H1 (cell line): ENCODE measurements around the gene RFFL. TPM values are rescaled to one million over a fixed set of nuclear protein-coding genes. Genes with fewer than 3 reads are reported as not detected.

ENCODE experiments used
- CTCF ChIA-PET: fragments of 300-600 bp; sonication (Branson Sonifier 250); formaldehyde crosslinking; loops from one replicate; lab custom pipeline; 2021; ENCODE audit not compliant: partially characterized antibody; lab: Charles Lee
- POLR2A ChIA-PET: fragments of 300-600 bp; sonication (Branson Sonifier 250); formaldehyde crosslinking; loops from one replicate; lab custom pipeline; 2021; ENCODE audit warnings: inconsistent platforms; ENCODE audit not compliant: partially characterized antibody; lab: Charles Lee
- DNase-seq, 2 experiments: peaks; one replicate each; pipeline versions ENCODE4 v3.0.0 to v3.0.0-alpha.2; 2010 to 2022; ENCODE audit warnings: low spot score in 2 of 2, low read depth in 1 of 2, mixed read lengths in 1 of 2
- FAIRE-seq: peaks from 2 replicates; lab custom pipeline; 2011; peaks lifted over from hg19 to GRCh38; lab: Jason Lieb, UNC
- H2AFZ ChIP-seq: 2 replicates; pipeline ENCODE4 v1.8.1; 2012; ENCODE audit warnings: low read length, inconsistent platforms
- H2AK5ac ChIP-seq: 2 replicates; pipeline ENCODE4 v1.6.1; 2013; ENCODE audit warnings: low read depth, low read length
- H2BK120ac ChIP-seq: replicated peaks from 2 replicates; pipeline ENCODE3; 2013; ENCODE audit warnings: low read depth, low read length, inconsistent platforms
- H2BK12ac ChIP-seq: 2 replicates; pipeline ENCODE4 v1.6.1; 2013; ENCODE audit warnings: low read depth, low read length
- H2BK15ac ChIP-seq: 2 replicates; pipeline ENCODE4 v1.6.1; 2013; ENCODE audit warnings: low read length
- H2BK20ac ChIP-seq: 2 replicates; pipeline ENCODE4 v1.6.1; 2013; ENCODE audit warnings: low read length
- H2BK5ac ChIP-seq: 2 replicates; pipeline ENCODE4 v1.6.1; 2013; ENCODE audit warnings: low read depth, low read length
- H3K14ac ChIP-seq: 2 replicates; pipeline ENCODE4 v1.6.1; 2013; ENCODE audit warnings: inconsistent platforms; ENCODE audit not compliant: insufficient read length
- H3K18ac ChIP-seq: 2 replicates; pipeline ENCODE4 v1.6.1; 2013; ENCODE audit warnings: low read length; ENCODE audit errors: extremely low read depth
- H3K23ac ChIP-seq: 2 replicates; pipeline ENCODE4 v1.6.1; 2013; ENCODE audit warnings: inconsistent platforms; ENCODE audit not compliant: insufficient read length
- H3K23me2 ChIP-seq: 2 replicates; pipeline ENCODE4 v1.6.1; 2013; ENCODE audit warnings: low read depth, low read length
- H3K27ac ChIP-seq: 2 replicates; pipeline ENCODE4 v1.6.1; 2011; ENCODE audit warnings: low read depth, low read length, inconsistent platforms
- H3K27me3 ChIP-seq, 4 experiments: replicated peaks in 1 of 4; 1 replicate in 1 of 4; 2 replicates in 3 of 4; pipeline versions ENCODE4 v1.6.1 to v1.8.1; 2011 to 2013; ENCODE audit warnings: low read length in 3 of 4, mild to moderate bottlenecking in 3 of 4, inconsistent platforms in 2 of 4, mixed read lengths in 2 of 4, moderate library complexity in 1 of 4; ENCODE audit not compliant: control insufficient read depth in 3 of 4, insufficient read depth in 3 of 4; ENCODE audit errors: extremely low read depth in 1 of 4
- H3K36me3 ChIP-seq, 4 experiments: 2 replicates each; pipeline versions ENCODE4 v1.6.1 to v1.8.1; 2011 to 2013; ENCODE audit warnings: mild to moderate bottlenecking in 4 of 4, low read length in 3 of 4, moderate library complexity in 2 of 4, control low read depth in 1 of 4, inconsistent platforms in 1 of 4; ENCODE audit not compliant: insufficient read depth in 4 of 4, control insufficient read depth in 2 of 4
- H3K4ac ChIP-seq: replicated peaks from 2 replicates; pipeline ENCODE3; 2013; ENCODE audit warnings: low read length, low read depth, mixed read lengths, inconsistent platforms; ENCODE audit not compliant: insufficient read length
- H3K4me1 ChIP-seq, 4 experiments: replicated peaks in 1 of 4; 1 replicate in 1 of 4; 2 replicates in 3 of 4; pipeline versions ENCODE4 v1.6.1 to v1.8.1; 2011 to 2013; ENCODE audit warnings: low read length in 3 of 4, inconsistent platforms in 2 of 4, mixed read lengths in 1 of 4; ENCODE audit not compliant: insufficient read depth in 4 of 4, control insufficient read depth in 3 of 4
- H3K4me2 ChIP-seq, 2 experiments: 2 replicates each; pipeline versions ENCODE4 v1.6.1 to v1.8.1; 2011 to 2013; ENCODE audit warnings: low read depth in 2 of 2, low read length in 2 of 2, control low read depth in 1 of 2, inconsistent platforms in 1 of 2, mild to moderate bottlenecking in 1 of 2; ENCODE audit not compliant: insufficient read depth in 1 of 2
- H3K4me3 ChIP-seq, 4 experiments: fragments of 200-600, 300-600 bp in 1 of 4; sonication (generic), shearing (Covaris generic), sonication (Bioruptor Twin) in 1 of 4; 2 replicates each; pipeline versions ENCODE4 v1.5.1 to v1.8.1; 2011 to 2016; ENCODE audit warnings: low read length in 4 of 4, low read depth in 3 of 4, control low read depth in 2 of 4, inconsistent platforms in 2 of 4, mild to moderate bottlenecking in 2 of 4, mixed read lengths in 1 of 4, moderate library complexity in 1 of 4; ENCODE audit not compliant: insufficient read depth in 2 of 4; ENCODE audit errors: extremely low read depth in 1 of 4
- H3K56ac ChIP-seq: replicated peaks from 2 replicates; pipeline ENCODE3; 2013; ENCODE audit warnings: low read depth, mild to moderate bottlenecking, mixed read lengths, low read length, inconsistent platforms; ENCODE audit not compliant: insufficient read length
- H3K79me1 ChIP-seq: 2 replicates; pipeline ENCODE4 v1.6.1; 2013; ENCODE audit warnings: low read depth, low read length, control low read depth
- H3K79me2 ChIP-seq, 2 experiments: 2 replicates each; pipeline versions ENCODE4 v1.6.1 to v1.8.1; 2012 to 2013; ENCODE audit warnings: low read length in 2 of 2, mild to moderate bottlenecking in 2 of 2, inconsistent platforms in 1 of 2; ENCODE audit not compliant: insufficient read depth in 2 of 2, control insufficient read depth in 1 of 2
- H3K9ac ChIP-seq, 4 experiments: replicated peaks in 1 of 4; 1 replicate in 1 of 4; 2 replicates in 3 of 4; pipeline versions ENCODE4 v1.6.1 to v1.8.1; 2011 to 2013; ENCODE audit warnings: low read depth in 3 of 4, low read length in 3 of 4, control low read depth in 2 of 4, mild to moderate bottlenecking in 2 of 4, moderate library complexity in 2 of 4, inconsistent platforms in 1 of 4; ENCODE audit errors: extremely low read depth in 1 of 4
- H3K9me3 ChIP-seq, 2 experiments: 2 replicates each; pipeline versions ENCODE4 v1.6.1 to v1.8.1; 2012 to 2013; ENCODE audit warnings: mild to moderate bottlenecking in 2 of 2, moderate library complexity in 2 of 2, control low read depth in 1 of 2, inconsistent platforms in 1 of 2, low read depth in 1 of 2, low read length in 1 of 2, mixed read lengths in 1 of 2; ENCODE audit not compliant: insufficient read depth in 2 of 2
- H4K20me1 ChIP-seq, 2 experiments: replicated peaks in 1 of 2; 2 replicates each; pipeline versions ENCODE3 to v1.8.1; 2011 to 2013; ENCODE audit warnings: inconsistent platforms in 2 of 2, low read length in 2 of 2, mild to moderate bottlenecking in 1 of 2; ENCODE audit not compliant: insufficient read depth in 2 of 2, control insufficient read depth in 1 of 2
- H4K5ac ChIP-seq: 2 replicates; pipeline ENCODE4 v1.6.1; 2013; ENCODE audit warnings: low read length, low read depth, mixed read lengths, inconsistent platforms; ENCODE audit not compliant: insufficient read length
- H4K8ac ChIP-seq: 2 replicates; pipeline ENCODE4 v1.8.0; 2013; ENCODE audit warnings: mild to moderate bottlenecking, moderate library complexity, low read length, inconsistent platforms; ENCODE audit not compliant: insufficient read depth; ENCODE audit errors: extremely low read depth
- H4K91ac ChIP-seq: replicated peaks from 2 replicates; pipeline ENCODE3; 2013; ENCODE audit warnings: low read length, mixed read lengths, inconsistent platforms; ENCODE audit not compliant: insufficient read length
- NANOG ChIP-seq: IDR thresholded peaks from 2 replicates; pipeline ENCODE4 v1.6.1; 2011; ENCODE audit warnings: low read length, low read depth, mild to moderate bottlenecking, inconsistent platforms; ENCODE audit not compliant: insufficient read depth, poor library complexity, severe bottlenecking
- TAF1 ChIP-seq: IDR thresholded peaks from 2 replicates; pipeline ENCODE4 v1.6.1; 2011; ENCODE audit warnings: mild to moderate bottlenecking, low read depth, low read length
- whole genome bisulfite sequencing, 2 experiments: shearing (Covaris generic) in 1 of 2; methylation state at CpG; one replicate each; pipeline versions ENCODE4 v1.1.6 to v1.1.7; 2013 to 2015; ENCODE audit warnings: low lambda C conversion rate in 2 of 2, mixed read lengths in 2 of 2, inconsistent platforms in 1 of 2, low coverage in 1 of 2, missing lambda C conversion rate in 1 of 2; ENCODE audit not compliant: insufficient replicate concordance in 2 of 2, insufficient coverage in 1 of 2, insufficient read length in 1 of 2; ENCODE audit errors: extremely low coverage in 1 of 2, missing lambda C conversion rate in 1 of 2; 5-methylcytosine and 5-hydroxymethylcytosine counted together
- polyA plus RNA-seq, 7 experiments: library from polyadenylated mRNA; depleted of rRNA in 3 of 7; stranded (reverse) in 5 of 7; unstranded in 2 of 7; fragments of >200 nt in 5 of 7; fragments of 200-250 nt in 2 of 7; gene quantifications; 1 replicate in 5 of 7; 2 replicates in 1 of 7; 4 replicates in 1 of 7; pipeline versions ENCODE4 v1.2.1 to v1.2.3, GENCODE V29; 2011 to 2013; ENCODE audit warnings: missing spikeins in 2 of 7, mixed read lengths in 2 of 7
- total RNA-seq: library from RNA; stranded (reverse); fragmentation: NEBNext Ultra II Directional; extraction: Animal tissue kit (Norgen Biotek cat#: 25700); gene quantifications from 2 replicates; pipeline ENCODE4 v1.2.1, GENCODE V29; 2021
- TF ChIP-seq, protein P1 (sequence below), 3 experiments: IDR thresholded peaks; 1 replicate in 2 of 3; 2 replicates in 1 of 3; pipeline versions ENCODE4 v1.5.1 to v1.6.1; 2011; ENCODE audit warnings: low read length in 3 of 3, mild to moderate bottlenecking in 3 of 3, inconsistent platforms in 2 of 3, low read depth in 1 of 3, moderate library complexity in 1 of 3; ENCODE audit not compliant: insufficient read depth in 1 of 3; ENCODE audit errors: control extremely low read depth in 1 of 3

Gene RFFL
- total and polyA plus RNA-seq, 2 of the 8 experiments (the other 6 are each of a cell fraction or from before 2014, with no cell fraction given) = 14.0 to 24.5 TPM

- WGBS, 2 experiments = 93% methylated on average over 5 of the region's 5 CpGs; no CpG with 5 or more reads in 1 of the 2 experiments
- H3K14ac ChIP-seq = no peak overlapping the region
- no peak overlapping the region for H4K91ac ChIP-seq
- H3K18ac ChIP-seq = no peak overlapping the region
- TF ChIP-seq, protein P1, sequence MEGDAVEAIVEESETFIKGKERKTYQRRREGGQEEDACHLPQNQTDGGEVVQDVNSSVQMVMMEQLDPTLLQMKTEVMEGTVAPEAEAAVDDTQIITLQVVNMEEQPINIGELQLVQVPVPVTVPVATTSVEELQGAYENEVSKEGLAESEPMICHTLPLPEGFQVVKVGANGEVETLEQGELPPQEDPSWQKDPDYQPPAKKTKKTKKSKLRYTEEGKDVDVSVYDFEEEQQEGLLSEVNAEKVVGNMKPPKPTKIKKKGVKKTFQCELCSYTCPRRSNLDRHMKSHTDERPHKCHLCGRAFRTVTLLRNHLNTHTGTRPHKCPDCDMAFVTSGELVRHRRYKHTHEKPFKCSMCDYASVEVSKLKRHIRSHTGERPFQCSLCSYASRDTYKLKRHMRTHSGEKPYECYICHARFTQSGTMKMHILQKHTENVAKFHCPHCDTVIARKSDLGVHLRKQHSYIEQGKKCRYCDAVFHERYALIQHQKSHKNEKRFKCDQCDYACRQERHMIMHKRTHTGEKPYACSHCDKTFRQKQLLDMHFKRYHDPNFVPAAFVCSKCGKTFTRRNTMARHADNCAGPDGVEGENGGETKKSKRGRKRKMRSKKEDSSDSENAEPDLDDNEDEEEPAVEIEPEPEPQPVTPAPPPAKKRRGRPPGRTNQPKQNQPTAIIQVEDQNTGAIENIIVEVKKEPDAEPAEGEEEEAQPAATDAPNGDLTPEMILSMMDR (IDR thresholded peaks at IDR 0.05; ENCODE audit: control extremely low read depth in 1 of 3, insufficient read depth in 1 of 3, low read depth in 1 of 3, low read length in 3 of 3) = no peak
- no peak for TF ChIP-seq NANOG
- no peak for TF ChIP-seq TAF1
- no peaks in the 10 kb centered on the region for H3K9me3 ChIP-seq
- H3K4ac ChIP-seq = no peak overlapping the region
- no peak overlapping the region for H3K23ac ChIP-seq
- H2BK20ac ChIP-seq = no peak overlapping the region
- no peak overlapping the region for H3K4me3 ChIP-seq
- peaks cover 6 to 9% (median 7%) of the 10 kb centered on the region in 4 experiments; a peak in 5 of 8 replicates for H3K36me3 ChIP-seq
- no peak overlapping the region for H2BK15ac ChIP-seq
- no peak overlapping the region for H2BK12ac ChIP-seq
- no peak overlapping the region for H2AK5ac ChIP-seq
- DNase-seq (no peak), FAIRE-seq (no peak)
- no peak overlapping the region for H2AFZ ChIP-seq
- H3K79me2 ChIP-seq = no peaks in the 10 kb centered on the region
- no peaks in the 10 kb centered on the region for H4K20me1 ChIP-seq
- H3K23me2 ChIP-seq = no peaks in the 10 kb centered on the region
- no peak overlapping the region for H3K9ac ChIP-seq
- POLR2A ChIA-PET = interaction anchor here (3.0 kb wide), 1 partner anchor 11 kb away, joined by 15 read pairs; no protein-coding TSS in a partner anchor
- no peaks in the 10 kb centered on the region for H3K27me3 ChIP-seq
- peaks cover 2% of the 10 kb centered on the region; the same call in 1 of the 2 replicates for H3K79me1 ChIP-seq
- H4K8ac ChIP-seq = no peak overlapping the region
- H3K27ac ChIP-seq = no peak overlapping the region
- no peaks in the 10 kb centered on the region for H3K4me1 ChIP-seq
- no peak overlapping the region for H3K4me2 ChIP-seq
- H2BK5ac ChIP-seq = no peak overlapping the region
- CTCF ChIA-PET = interaction anchor here (1.2 to 2.1 kb wide), 2 partner anchors 10 to 15 kb away, joined by 3 to 9 read pairs; partner anchors contain the start of gene RAD51D
- H4K5ac ChIP-seq = no peak overlapping the region
- no peak overlapping the region for H3K56ac ChIP-seq
- no peak overlapping the region for H2BK120ac ChIP-seq
Observed at GRCh38 chr17:35104844-35105450, 41.4 kb upstream of the RFFL start.
